Stimulated activated CD8-positive, alpha-beta memory T cell treated with anti-CD3 and anti-CD28 coated beads, Interleukin-12 subunit alpha, Interleukin-12 subunit beta, amount 100 ng/mL, for 24 hours (primary cell): Measurements from ENCODE around the gene ATRN.
A peak's percentile ranks its signal among the peaks of the same experiment; 100 is the strongest.
"Not testable (repeated sequence)": the region's sequence is repeated elsewhere in the genome, so short reads cannot be mapped to it uniquely, and the experiment has no call there.

Experiments
- DNase-seq: peaks from one replicate; pipeline ENCODE4 v3.0.0-alpha.2; 2020; ENCODE audit errors: extremely low read depth

Gene ATRN

DNA sequence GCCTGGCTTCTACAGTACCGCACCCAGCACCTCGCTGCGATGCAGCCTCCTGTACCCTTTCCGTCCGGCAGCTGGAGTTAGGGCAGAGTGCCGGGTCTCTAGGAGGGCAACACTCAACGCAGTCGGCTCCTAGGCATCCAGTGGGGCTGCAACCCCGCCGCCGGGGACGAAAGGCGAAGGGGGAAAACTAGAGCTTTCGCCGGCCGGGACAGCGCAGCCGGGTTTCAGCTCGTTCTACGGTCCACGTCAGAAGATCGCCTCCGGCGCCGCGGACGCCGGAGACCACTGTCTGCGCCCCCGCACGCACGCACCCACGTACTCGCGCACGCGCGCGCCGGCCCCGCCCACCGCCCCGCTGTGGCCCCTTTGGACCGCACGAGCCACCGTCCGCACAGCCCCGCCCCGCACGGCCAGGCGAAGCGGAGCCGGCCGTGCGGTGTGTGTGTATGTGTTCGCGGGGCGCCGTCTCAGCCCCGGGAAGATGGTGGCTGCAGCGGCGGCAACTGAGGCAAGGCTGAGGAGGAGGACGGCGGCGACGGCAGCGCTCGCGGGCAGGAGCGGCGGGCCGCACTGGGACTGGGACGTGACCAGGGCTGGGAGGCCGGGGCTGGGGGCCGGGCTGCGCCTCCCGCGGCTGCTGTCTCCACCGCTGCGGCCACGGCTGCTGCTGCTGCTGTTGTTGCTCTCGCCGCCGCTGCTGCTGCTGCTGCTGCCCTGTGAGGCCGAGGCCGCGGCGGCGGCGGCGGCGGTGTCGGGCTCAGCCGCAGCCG, at the start of gene ATRN:
ATRN (plus strand) TSS at position 392 of the 770 bp plus-strand sequence; CDS start at position 482, 90 bp downstream.
- peak; percentile 85 for DNase-seq

DNA sequence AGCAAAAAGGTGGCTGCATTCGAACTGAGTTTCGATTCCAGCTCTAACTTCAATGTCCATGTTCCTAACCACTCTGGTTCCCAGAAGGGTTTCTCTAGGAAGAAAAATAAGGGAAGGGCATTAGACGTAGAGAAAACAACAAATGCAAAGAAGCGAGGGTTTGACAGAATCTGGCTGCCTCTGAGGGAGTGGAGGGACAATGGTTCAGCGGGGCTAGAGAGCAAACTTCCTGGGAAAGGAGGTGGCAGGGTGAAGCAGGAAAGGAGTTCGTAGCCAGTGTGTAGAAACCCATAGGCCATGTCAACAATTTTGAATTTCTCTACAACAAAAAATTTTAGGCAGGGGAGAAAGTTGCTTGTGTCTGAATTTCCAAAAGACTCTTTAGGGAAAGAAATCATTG, 48.8 kb upstream of the ATRN start:
- DNase-seq: no peak

DNA sequence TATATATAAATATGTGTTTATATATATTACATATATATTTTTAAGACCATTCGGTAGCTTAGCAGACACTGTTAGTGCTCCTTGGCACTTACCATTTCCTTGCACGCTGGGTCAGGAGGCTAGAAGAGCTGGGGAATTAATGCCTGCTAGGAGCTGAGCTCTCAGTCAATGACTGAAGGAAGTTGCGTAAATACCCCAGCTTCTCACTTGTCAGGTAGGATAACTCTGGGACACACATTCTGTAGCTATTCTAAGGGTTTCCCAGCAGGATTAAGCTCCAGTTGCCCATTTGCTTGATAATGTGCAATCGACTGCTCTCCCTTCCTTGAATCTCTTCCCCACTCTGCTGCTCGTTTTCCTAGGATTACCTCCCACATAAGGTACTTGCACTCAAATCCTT, 47.7 kb upstream of the ATRN start:
- no peak for DNase-seq

DNA sequence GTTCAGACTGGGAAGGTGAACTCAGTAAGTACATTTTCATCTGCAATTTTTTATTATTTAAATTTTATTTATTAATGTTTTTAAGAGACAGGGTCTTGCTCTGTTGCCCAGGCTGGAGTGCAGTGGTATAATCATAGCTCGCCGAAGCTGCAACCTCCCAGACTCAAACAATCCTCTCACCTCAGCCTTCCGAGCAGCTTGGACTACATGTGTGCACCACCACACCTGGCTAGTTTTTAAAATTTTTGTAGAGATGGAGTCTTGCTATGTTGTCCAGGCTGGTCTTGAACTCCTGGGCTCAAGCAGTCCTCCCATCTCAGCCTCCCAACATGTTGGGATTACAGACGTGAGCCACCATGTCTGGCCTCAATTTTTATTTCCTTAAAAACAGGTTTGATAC, 44.1 kb upstream of the ATRN start:
- DNase-seq: not testable (repeated sequence)

DNA sequence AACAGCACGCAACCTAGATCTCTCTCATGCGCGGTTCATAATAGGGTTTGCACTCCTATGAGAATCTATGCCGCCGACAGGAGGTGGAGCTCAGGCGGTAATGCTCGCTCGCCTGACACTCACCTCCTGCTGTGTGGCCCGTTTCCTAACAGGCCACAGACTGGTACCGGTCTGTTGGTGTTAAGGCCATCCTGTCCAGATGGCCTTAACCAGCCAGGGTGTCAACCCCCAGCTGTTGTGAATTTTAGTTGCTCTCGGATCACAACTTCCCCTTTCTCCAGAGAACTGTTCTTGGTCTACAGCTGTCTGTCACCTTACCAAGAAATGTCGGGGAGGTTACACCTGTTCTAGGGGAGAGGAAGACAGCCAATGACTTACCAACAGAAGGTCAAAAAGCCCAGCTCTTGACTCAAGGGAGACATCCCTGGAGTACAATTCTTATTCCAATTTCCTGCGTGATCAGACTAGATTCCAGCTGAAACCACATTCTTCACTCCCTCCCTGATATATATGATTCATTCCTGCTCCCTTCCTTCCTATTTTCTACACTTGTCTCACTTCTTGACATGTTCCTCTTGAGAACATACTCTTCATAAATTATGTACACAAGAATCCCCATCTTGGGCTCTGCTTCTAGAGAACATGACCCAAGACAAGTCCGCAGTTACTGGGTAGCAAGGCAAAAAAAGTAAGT, 40.3 kb upstream of the ATRN start:
- DNase-seq: no peak

DNA sequence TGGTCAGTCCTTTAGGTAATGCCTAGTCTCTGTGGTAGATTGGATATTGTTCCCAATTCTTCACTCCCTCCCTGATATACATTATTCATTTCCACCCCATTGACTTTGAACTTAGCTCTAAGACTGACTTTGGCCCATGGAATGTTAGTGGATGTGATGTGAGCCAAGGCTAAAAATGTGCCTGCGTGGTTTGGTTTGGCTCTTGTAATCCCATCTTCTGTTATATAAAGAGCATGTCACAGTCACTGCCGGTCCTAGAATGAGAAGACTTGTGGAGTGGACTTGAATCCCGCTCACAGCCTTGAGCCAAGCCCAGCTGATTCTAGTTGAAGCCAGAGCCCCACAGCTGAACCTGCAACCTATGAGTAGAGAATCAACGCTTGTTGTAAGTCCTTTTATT, 39.7 kb upstream of the ATRN start:
- no peak for DNase-seq

DNA sequence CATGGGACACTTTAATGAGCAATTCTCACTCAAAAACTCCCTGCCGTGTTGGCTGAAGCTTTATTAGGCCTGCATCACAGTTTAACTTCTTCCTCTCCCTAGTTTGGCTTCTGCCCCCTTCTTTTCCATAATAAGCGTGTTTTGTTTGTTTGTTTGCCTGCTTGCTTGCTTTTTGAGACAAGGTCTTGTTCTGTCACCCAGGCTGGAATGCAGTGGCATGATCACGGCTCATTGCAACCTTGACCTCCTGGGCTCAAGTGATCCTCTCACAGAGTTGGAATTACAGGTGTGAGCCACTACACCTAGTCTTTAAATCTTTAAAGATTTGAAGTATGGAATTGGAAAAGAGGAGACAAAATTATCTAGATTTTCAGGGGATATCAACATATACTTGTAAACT, 38.0 kb upstream of the ATRN start:
- DNase-seq: no peak

DNA sequence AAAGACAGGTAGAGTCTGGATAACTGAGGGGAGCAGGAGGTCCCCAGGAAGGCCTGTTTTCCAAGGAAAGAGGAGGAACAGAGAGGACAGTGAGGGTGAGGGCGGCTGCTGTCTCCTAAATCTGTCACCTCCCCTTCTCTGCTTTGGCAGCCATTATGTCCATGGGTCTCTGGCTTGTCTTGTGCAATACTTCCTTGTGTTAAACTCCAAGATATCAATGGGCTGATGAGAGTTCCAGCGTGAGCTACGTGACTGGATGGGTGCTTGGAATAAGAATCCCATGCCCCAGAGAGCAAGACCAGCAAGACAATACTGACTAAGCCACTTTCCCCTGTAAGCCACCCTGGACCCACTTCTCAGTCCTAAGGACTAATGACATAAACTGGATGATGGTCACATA, 37.1 kb upstream of the ATRN start:
- DNase-seq: no peak

DNA sequence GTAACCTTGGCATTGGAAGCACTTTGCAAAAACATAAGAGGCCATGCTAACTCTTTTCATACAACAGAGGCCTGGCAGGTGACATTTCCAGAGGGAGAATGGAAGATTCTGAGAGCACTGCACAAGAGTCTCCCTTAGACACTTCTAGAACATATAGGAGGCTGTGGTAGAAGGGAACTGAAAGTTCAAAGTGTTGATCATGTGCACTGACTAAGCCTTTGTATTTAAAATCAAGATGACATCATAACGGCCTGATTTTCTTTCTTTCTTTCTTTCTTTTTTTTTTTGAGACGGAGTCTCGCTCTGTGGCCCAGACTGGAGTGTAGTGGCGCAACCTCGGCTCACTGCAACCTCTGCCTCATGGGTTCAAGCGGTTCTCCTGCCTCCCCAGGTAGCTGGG, 36.6 kb upstream of the ATRN start:
- DNase-seq: no peak

DNA sequence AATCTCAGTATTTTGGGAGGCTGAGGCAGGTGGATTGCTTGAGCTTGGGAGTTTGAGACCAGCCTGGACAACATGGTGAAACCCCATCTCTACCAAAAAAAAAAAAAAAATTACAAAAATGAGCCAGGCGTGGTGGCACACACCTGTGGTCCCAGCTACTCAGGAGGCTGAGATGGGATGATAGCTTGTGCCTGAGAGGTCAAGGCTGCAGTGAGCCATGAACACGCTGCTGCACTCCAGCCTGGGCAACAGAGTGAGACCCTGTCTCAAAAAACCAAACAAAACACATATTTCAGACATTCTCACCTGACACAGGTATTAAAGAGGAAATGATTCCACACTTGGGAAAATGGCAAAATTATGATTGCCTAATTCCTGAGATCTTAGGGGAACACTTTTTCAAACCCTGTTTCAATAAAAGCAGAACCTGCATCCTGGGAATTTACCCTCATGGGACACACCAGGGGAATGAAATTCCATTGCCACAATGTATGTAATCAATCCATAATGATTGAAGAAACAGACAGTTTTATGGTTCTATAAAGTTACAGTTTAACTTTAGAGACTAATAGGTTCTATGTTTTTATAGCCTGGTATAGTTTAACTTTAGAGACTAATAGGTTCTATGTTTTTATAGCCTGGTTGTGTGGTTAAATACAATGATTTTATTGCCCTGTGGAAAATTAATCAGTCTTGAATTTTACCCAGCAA, 33.8 kb upstream of the ATRN start:
- DNase-seq: no peak

DNA sequence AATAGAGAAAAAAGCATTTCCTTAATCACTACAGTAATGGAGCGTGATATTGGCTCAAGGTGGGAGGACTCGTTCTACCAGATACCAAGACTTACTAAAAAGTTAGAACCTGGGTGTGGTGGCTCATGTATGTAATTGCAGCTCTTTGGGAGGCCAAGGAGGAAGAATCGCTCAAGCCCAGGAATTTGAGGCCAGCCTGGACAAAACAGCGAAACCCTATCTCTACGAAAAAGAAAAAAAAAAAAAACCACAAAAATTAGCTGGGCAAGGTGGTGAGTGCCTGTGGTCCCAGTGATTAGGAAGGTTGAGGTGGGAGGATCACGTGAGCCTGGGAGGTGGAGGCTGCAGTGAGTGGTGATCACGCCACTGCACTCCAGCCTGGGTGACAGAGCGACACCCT, 24.0 kb upstream of the ATRN start:
- no peak for DNase-seq

DNA sequence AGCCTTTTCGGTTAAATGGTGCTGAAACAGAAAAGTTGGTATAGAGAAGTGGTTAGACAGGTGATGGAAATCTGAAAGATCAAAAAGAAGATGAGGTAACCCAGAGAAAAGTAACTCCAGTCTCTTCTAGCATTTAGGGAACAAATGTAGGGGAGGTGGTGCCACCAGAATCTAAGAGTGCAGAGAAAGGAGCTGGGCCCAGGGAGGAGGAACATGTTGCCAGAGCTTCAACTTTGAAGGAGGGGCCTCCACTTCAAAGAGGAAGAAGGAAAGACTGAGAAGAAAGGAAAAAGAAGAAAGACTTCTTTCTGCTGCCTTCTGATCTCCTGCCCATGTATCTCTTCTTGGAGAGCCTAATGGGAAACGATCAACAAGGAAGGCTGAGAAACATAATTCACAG, 23.5 kb upstream of the ATRN start:
- DNase-seq: no peak

DNA sequence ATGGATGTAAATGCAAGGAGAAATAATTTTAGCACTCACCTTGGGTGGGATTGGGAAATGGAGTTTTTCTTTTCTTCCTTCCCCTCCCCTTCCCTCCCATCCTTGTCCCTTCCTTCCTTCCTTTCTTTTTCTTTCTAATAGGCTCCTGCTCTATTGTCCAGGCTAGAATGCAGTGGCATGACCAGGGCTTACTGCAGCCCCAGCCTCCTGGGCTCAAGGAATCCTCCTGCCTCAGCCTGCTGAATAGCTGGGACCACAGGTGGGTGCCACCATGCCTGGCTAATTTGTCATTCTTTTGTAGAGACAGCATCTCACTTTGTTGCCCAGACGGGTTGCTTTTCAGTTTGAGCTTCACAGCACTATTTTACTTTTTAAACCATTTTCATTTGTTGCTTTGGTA, 21.5 kb upstream of the ATRN start:
- no peak for DNase-seq

DNA sequence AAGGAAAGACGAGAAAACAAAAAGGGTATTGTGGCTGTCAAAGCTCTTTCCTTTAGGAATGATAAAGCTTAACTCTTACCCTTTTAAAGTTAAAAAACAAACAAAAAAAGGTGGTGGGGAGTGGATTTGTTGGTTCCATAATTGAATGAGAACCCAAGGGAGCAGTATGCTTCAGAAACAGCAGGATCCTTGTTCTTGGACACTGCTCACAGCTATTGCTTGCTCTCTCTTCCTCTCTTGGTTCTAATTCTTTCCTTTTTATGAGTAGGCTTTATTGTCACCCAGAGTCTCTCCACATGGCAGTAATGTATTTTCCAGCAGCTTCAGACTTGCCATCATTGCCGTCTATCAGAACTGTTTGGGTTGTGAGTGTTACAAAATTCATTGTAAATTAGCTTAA, 18.7 kb upstream of the ATRN start:
- no peak for DNase-seq

DNA sequence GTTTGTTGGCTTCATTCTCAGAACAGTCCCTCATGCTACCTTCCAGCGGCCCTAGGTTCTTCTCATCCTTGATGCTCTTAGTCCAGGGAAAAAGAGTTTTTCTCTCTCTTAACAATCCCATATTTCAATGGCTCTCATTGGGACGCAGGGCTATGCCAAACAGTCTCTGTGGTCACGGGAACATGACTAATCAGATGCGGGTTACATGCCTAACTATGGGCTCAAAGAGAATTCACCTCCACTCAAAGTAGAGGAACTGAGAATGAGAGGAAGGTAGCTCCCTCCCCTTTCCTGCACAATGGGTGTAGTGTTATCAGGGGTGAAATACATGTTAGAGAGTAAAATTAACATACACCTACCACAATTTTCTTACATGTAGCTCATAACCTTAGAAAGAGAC, 18.1 kb upstream of the ATRN start:
- no peak for DNase-seq

DNA sequence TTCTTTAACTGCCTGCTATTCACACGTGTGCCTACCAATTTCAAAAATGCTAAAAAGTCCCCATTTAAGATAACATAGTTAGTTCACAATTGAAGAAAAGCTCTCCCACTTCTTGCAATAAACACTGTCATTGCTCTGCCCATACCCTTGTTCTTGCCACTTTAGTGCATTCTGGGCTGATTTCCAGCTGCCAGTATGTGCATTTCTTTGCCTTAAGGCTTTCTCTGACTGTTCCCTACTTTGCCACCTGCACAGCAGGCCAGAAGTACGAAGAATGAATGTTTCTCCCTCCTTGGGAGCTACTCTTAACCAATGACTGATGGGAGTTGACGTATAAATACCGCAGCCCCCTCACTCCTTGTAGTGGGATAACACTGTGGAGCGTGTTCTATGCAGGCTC, 16.0 kb upstream of the ATRN start:
- DNase-seq: no peak

DNA sequence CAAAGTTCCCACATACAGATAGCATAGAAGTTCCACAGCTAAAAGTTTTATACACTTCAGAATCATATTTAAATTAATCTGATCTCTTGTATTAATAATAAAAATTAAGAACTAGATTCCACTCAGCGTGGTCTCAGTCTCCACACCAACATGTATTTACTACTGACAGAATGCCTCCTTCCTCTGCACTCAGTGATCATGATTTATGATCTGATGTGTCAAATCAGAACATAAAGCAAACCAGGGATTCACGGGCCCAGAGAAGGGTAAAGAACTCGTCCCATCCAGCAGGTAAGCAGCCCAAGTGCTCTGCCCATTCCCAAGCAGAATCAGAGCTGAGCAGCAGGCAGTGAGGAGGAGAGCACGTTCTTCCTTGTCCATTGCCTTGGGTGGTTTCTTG, 14.2 kb upstream of the ATRN start:
- no peak for DNase-seq

DNA sequence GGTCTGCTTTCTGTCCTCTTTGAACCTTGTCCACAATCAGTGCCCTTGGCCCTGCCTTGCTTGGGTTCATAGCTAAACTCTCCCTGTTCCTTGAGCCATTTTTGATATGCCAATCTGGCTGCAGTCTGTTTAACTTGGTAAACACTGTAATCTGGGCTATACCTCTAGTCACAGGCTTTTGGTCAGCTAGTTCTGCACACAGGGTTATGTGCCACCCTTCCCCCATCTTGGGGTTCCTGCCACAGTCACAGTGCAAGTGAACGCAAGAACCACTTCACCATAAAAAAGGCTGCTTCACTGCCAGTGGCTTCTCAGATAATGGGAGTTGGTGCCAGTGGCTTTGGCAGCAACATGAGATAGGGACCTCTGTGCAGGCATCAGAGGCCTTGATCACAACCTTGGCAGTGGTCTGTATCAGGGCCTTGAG, 10.9 kb upstream of the ATRN start:
- no peak for DNase-seq

DNA sequence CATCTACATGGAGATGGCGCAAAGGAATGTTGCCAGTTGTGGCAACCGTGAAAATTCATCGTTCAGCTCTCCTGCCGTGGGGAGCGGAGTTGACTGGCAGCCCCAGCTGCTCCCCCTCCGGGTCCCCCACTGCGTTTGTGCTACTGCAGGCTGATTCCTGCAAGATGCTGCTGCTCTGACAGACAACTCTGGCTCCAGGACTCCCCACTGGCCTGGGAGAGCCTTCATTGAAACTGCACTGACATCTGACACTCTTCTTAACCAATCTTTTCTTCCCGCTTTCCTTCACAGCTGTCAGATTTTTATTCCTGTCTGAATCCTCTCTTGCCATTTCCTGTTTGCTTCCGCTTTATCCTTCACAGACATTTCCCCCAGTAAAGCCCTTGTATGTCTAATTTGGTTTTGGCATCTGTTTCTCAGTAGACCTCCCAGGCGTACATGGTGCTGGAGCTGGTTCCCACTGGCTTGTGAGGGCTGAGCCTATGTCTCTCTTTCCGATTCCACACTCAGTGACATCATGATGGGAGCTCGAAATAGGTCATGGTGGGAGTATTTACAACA, 9.5 kb upstream of the ATRN start:
- no peak for DNase-seq

DNA sequence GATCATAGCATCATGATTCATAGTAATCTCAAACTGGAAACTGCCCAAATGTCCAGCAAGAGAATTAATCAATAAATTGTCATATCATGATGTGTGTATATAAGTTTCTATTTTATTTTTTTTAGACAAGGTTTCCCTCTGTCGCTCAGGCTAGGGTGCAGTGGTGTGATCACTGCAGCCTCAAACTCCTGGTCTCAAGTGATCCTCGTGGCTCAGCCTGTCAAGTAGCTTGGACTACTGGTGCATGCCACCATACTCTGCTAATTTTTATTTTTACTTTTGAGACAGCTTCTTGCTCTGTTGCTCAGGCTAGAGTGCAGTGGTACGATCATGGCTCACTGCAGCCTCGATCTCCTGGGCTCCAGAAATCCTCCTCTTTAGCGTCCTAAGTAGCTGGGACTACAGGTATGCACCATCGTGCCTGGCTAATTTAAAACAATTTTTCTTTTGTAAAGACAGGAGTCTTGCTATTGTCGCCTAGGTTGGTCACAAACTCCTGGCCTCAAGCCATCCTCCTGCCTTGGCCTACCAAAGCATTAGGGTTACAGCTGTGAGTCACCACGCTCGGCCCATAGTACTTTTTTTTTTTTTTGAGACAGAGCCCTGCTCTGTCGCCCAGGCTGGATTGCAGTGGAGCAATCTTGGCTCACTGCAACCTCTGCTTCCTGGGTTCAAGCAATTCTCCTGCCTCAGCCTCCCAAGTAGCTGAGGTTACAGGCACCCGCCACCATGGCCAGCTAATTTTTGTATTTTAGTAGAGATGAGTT, 8.7 kb upstream of the ATRN start:
- no peak for DNase-seq

DNA sequence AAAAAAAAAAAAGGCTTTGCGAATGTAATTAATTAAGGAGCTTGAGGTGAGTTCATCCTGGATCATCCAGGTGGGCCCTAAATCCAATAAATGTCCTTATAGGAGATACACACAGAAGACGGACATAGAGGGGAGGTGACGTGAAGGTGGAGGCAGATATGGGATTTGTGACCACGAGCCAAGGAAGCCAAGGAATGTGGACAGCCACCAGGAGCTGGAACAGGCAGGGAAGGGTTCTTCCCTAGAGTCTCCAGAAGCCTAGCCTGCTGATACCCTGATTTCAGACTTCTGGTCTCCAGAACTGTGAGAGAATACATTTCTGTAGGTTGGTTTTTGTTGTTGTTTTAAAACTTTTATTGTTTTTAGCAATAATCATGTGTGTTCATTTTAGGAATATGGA, 6.7 kb upstream of the ATRN start:
- DNase-seq: no peak

DNA sequence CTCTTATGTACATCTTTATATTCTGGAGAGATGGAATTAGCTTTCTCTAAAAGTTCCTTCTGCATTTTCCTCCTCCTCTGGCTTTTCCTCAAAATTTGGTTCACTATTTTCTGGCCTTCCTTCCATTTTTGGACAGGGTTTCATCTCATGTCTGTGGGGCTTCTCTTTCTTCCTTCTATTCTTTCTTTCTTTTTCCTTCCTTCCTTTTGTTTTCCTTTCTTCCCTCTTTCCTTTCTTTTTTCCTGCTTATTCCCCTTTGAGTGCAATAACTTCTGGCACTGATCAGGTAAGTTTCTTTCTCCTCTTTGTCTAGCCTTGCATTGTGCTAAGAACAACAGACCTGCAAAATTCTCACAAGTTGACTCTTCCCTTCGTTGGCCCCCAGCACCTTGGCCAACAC, 5.5 kb upstream of the ATRN start:
- DNase-seq: no peak
